SH-SY5Y (cell line): Measurements from ENCODE around the gene AADAT.

ENCODE experiments used
- GATA2 ChIP-seq: IDR thresholded peaks from 2 replicates; pipeline ENCODE4 v1.6.1; 2011; ENCODE audit warnings: mild to moderate bottlenecking, low read depth, low read length
- GATA3 ChIP-seq: IDR thresholded peaks from 2 replicates; pipeline ENCODE4 v1.6.1; 2011; ENCODE audit warnings: low read depth, mild to moderate bottlenecking, low read length, moderate library complexity

DNA sequence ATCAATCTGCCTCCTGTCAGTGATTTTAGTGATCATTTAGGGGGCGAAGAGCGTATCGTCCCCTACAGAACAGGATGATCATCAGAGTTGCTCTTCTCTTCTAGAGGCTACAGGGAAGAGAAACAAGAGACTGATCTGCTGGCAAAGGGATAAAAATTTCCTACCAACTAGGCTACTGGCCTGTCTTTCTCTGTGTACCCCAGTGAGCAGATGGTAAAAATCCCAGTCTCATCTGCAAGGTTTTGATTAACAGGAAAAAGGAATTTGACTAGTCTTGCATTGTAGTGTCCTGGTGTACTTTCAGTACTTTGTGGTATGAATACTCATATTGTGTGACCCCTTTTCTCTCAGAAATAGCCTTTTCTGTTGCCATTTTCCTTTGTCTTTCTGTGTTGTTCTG, 21.8 kb upstream of the AADAT start:
- TF ChIP-seq GATA3 (no peak), GATA2 (no peak)
